Ascending aorta (tissue), 2 donors: ENCODE measurements around the gene NKG7. TPM values are rescaled to one million over a fixed set of nuclear protein-coding genes. Genes with fewer than 3 reads are reported as not detected.
A peak's percentile ranks its signal among the peaks of the same experiment; 100 is the strongest.

ENCODE experiments used
- DNase-seq, 2 donors: peaks; one replicate each; pipeline ENCODE4 v3.0.0-alpha.2; 2019; ENCODE audit warnings: low spot score in 2 of 2
- H3K27ac ChIP-seq, 2 donors: fragments of 200-600 bp; sonication (generic); one replicate each; pipeline ENCODE4 v1.5.1; 2016 to 2017; ENCODE audit warnings: mild to moderate bottlenecking in 1 of 2
- H3K27me3 ChIP-seq: fragments of 200-600 bp; sonication (generic); one replicate; pipeline ENCODE4 v1.5.1; 2017
- H3K36me3 ChIP-seq, 2 donors: fragments of 200-600 bp; sonication (generic); one replicate each; pipeline ENCODE4 v1.5.1; 2016
- H3K4me1 ChIP-seq, 2 donors: fragments of 200-600 bp; sonication (generic); one replicate each; pipeline ENCODE4 v1.5.1; 2016 to 2017; ENCODE audit warnings: mild to moderate bottlenecking in 1 of 2
- H3K4me3 ChIP-seq, 2 donors: fragments of 200-600 bp; sonication (generic); one replicate each; pipeline ENCODE4 v1.5.1; 2016 to 2017; ENCODE audit warnings: mild to moderate bottlenecking in 1 of 2
- H3K9me3 ChIP-seq, 2 donors: fragments of 200-600 bp; sonication (generic); one replicate each; pipeline ENCODE4 v1.5.1; 2016
- CTCF ChIP-seq, 3 experiments: fragments of 200-600 bp in 2 of 3; fragments of 450-650 bp in 1 of 3; sonication (generic) in 2 of 3; IDR thresholded peaks; one replicate each; pipeline ENCODE4 v1.5.1; 2016 to 2019; ENCODE audit warnings: antibody characterized with exemption in 3 of 3, mild to moderate bottlenecking in 1 of 3, moderate library complexity in 1 of 3
- intact Hi-C: fragments of 100-400 bp; cut with DNase I; formaldehyde crosslinking; loops from one replicate; pipeline ENCODE4 v1.15.1; 2023
- total RNA-seq: library from RNA; depleted of rRNA; stranded (reverse); fragments of >200 nt; gene quantifications from one replicate; pipeline ENCODE4 v1.1.0, GENCODE V29; 2016

The NKG7 gene
- total RNA-seq, 1 donor from 2014 or later, result 30.2 TPM

DNA sequence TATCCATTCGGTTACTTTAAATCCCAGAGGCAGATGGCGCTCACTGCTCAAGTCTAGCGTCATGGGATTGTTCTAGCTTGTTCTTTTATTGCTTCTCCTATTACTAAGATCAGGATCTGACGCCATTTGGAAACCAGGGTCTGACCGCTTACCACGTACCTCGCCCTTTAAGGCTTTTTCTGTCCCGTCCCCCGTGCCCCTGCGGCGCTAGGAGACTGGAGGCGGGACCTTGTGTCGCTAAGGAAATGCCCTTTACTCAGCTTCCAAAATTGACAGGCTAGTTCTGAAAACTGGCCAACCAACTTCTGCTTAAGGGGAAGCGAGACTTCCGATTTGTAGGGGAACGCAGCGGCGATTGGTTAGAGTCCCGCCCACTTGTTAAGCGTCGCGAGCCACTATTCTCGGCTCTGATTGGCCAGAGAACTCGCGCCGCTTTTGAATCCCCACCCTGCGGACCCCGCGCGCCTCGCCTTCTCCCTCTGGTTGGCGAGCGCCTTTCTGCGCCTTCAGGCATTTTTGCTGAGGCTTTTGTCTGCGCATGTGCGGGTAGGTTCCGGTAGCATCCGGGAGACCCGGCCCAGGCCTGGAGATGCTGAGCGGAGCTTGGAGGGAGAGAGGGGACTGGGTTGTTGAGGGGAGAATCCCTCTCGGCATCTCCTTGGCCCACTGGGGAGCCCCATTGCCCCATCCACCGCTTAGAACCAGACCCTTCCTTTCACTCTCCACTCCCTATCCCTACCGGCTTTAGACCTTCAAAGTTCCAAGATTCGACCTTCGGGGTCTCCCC lies 21.8 kb upstream of the NKG7 start:
- intact Hi-C loops, result loop anchor here (1.0 to 5.0 kb wide), 4 partner anchors 27 to 295 kb away; partner anchors contain the start of gene ZNF175
- peak; percentile 92 to 98 for DNase-seq
- H3K27me3 ChIP-seq, result no peaks in the 10 kb centered on the region
- H3K36me3 ChIP-seq, result no peaks in the 10 kb centered on the region
- peak overlapping the region; percentile 74 for H3K27ac ChIP-seq
- TF ChIP-seq CTCF (IDR thresholded peaks at IDR 0.05), result no peak
- H3K9me3 ChIP-seq, result no peaks in the 10 kb centered on the region
- H3K4me1 ChIP-seq, result peaks cover 3 to 8% of the 10 kb centered on the region in 2 donors
- H3K4me3 ChIP-seq, result peak overlapping the region; percentile 43 to 63

DNA sequence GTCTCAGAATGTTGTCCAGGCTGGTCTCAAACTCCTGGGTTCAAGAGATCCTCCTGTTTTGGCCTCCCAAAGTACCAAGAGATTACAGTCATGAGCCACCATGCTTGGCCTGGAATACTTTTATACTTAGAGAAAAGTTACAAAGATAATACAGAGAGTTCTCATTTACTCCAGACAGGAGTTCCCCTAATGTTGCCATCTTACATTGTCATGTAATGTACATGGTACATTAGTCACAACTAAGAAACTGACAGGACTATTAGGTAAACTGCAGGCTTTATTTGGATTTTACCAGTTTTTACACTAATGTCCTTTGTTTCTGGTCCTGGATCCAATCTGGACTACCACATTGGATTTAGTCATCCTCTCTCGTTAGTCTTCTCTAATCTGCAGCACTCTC lies 20.2 kb upstream of the NKG7 start:
- H3K4me3 ChIP-seq, result no peak overlapping the region
- intact Hi-C loops, result loop anchor here (5.0 kb wide), 1 partner anchor 180 kb away; the partner anchor contains the start of gene ZNF175
- no peak overlapping the region for H3K27ac ChIP-seq
- H3K36me3 ChIP-seq, result no peaks in the 10 kb centered on the region
- H3K27me3 ChIP-seq, result no peaks in the 10 kb centered on the region
- DNase-seq, result no peak
- no peak for TF ChIP-seq CTCF (IDR thresholded peaks at IDR 0.05)
- H3K9me3 ChIP-seq, result no peaks in the 10 kb centered on the region
- H3K4me1 ChIP-seq, result peaks cover 3 to 8% of the 10 kb centered on the region in 2 donors

GRCh38 chr19:51391073-51391611 lies 18.7 kb upstream of the NKG7 start:
- no peak overlapping the region for H3K27ac ChIP-seq
- TF ChIP-seq CTCF (IDR thresholded peaks at IDR 0.05), result no peak
- intact Hi-C loops, result loop anchor here (5.0 kb wide), 1 partner anchor 181 kb away; the partner anchor contains the start of gene ZNF175
- peaks cover 3 to 8% of the 10 kb centered on the region in 2 donors for H3K4me1 ChIP-seq
- no peaks in the 10 kb centered on the region for H3K9me3 ChIP-seq
- no peak overlapping the region for H3K4me3 ChIP-seq
- no peaks in the 10 kb centered on the region for H3K27me3 ChIP-seq
- no peak for DNase-seq
- no peaks in the 10 kb centered on the region for H3K36me3 ChIP-seq

- intact Hi-C loops, result no loop called here
- no peak for TF ChIP-seq CTCF (IDR thresholded peaks at IDR 0.05)
- no peaks in the 10 kb centered on the region for H3K36me3 ChIP-seq
- DNase-seq, result no peak
- H3K27ac ChIP-seq, result no peak overlapping the region
- H3K4me3 ChIP-seq, result no peak overlapping the region
- H3K4me1 ChIP-seq, result peaks cover 3 to 4% of the 10 kb centered on the region in 2 donors
- H3K27me3 ChIP-seq, result no peaks in the 10 kb centered on the region
- H3K9me3 ChIP-seq, result no peaks in the 10 kb centered on the region
Observed at GRCh38 chr19:51389143-51389542, 16.7 kb upstream of the NKG7 start.

DNA sequence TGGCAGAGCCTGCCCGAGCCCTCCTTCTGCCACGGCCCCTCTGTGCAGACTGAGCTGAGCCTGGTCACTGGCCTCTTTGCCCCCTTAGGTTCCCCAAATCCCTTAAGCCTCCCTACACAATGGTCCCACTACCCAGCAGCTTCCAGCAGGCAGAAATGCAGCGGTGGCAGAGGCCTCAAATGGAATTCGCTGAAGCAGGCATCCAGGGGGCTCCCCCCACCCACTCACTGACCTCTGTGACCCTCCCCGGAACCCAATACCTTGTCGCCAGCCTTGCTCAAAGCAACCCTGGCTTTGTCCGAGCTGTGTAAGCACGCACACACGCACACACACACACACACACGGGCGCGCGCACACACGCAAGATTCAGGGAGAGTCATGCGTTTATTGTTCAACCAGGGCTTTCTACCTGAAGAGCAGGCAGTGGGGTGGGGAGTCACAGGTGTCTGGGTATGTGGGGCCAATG lies 15.5 kb upstream of the NKG7 start, which contains the start of gene LIM2:
LIM2 (minus strand) TSS at position 51 of the 466 bp plus-strand sequence. CDS start 531 bp downstream, outside the sequence.
- no peak for DNase-seq
- H3K9me3 ChIP-seq, result no peaks in the 10 kb centered on the region
- intact Hi-C loops, result no loop called here
- no peak within 1 kb of the TSS for H3K27ac ChIP-seq
- TF ChIP-seq CTCF (IDR thresholded peaks at IDR 0.05), result no peak
- no peaks in the 10 kb centered on the region for H3K36me3 ChIP-seq
- no peak within 1 kb of the TSS for H3K4me3 ChIP-seq
- H3K27me3 ChIP-seq, result no peaks in the 10 kb centered on the region
- H3K4me1 ChIP-seq, result no peaks in the 10 kb centered on the region
